Measurements from ENCODE around the gene CST2.
"Not testable (repeated sequence)": the region's sequence is repeated elsewhere in the genome, so short reads cannot be mapped to it uniquely, and the experiment has no call there.

CST2 gene

GRCh38 chr20:23800865-23801264, 25.7 kb downstream of the CST2 start:
- DNase-seq, result no peak

- not testable (repeated sequence) for DNase-seq
Observed at GRCh38 chr20:23799216-23799847, 27.2 kb downstream of the CST2 start.

GRCh38 chr20:23795526-23795925, 31.0 kb downstream of the CST2 start:
- DNase-seq, result no peak

- DNase-seq, result no peak
Observed at GRCh38 chr20:23794841-23795240, 31.7 kb downstream of the CST2 start.

GRCh38 chr20:23794065-23794464, 32.5 kb downstream of the CST2 start:
- DNase-seq, result no peak

- DNase-seq, result no peak
Observed at GRCh38 chr20:23783447-23783846, 43.1 kb downstream of the CST2 start.

- peak; percentile 1 for DNase-seq
Observed at GRCh38 chr20:23782366-23782983, 44.1 kb downstream of the CST2 start.

GRCh38 chr20:23778676-23779075, 47.9 kb downstream of the CST2 start:
- not testable (repeated sequence) for DNase-seq

- DNase-seq, result not testable (repeated sequence)
Observed at GRCh38 chr20:23777380-23777779, 49.1 kb downstream of the CST2 start.

- DNase-seq, result no peak
Observed at GRCh38 chr20:23776067-23776771, 50.3 kb downstream of the CST2 start.

- no peak for DNase-seq
Observed at GRCh38 chr20:23774081-23774480, 52.4 kb downstream of the CST2 start.
